ENCODE measurements around the gene NUAK2.

NUAK2 gene

DNA sequence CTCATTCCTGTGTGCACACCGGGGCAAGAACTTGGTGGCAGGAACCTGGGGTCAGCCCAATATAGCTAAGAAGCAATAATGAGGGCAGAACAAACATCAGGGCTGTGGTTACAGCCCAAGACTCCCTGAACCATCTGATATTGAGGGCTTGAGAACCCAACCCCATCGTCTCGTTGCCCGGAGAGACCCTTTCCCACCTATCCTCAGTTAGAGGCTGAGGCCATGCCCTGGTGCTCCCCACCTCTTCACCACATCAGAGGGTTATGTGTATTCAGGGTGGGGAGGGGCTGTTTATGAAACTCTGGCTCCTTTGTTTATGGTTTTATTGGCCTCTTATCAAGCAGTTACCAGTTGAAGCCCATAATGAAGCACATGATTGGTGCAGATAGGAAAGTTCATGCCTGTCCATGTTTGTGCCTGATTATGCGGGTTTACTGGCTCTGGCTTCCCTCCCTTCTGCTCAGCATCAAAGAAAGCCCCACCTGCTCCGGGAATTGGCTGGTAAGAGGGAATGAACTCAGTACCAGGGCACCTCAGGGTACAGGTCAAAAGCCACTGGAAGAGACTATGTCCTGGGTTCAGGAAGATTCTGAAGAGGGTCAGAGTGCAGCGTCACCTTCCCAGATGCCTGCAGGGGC, 14.5 kb downstream of the NUAK2 start:
- H3K27me3 ChIP-seq (ENCODE audit: control insufficient read depth in 1 of 2, insufficient read depth in 1 of 2, low read length in 2 of 2), result no peaks in the 10 kb centered on the region
- H2BK120ac ChIP-seq (ENCODE audit: low read depth, low read length), result no peak overlapping the region
- 93% methylated on average over 7 of the region's 7 CpGs for WGBS
- H3K79me1 ChIP-seq (replicated peaks; ENCODE audit: low read length, poor library complexity, severe bottlenecking), result peaks cover 37% of the 10 kb centered on the region
- peaks cover 69 to 88% of the 10 kb centered on the region in 2 experiments for H3K36me3 ChIP-seq (ENCODE audit: control insufficient read depth in 1 of 2, insufficient read depth in 2 of 2, low read depth in 1 of 2, low read length in 2 of 2)
- H3K4ac ChIP-seq (ENCODE audit: low read depth in 1 of 2, low read length in 2 of 2), result no peak overlapping the region
- peak overlapping the region; percentile 4 for H4K91ac ChIP-seq (ENCODE audit: low read length)
- DNase-seq, result no peak
- H3K14ac ChIP-seq (ENCODE audit: low read length in 2 of 2), result no peak overlapping the region
- no peak overlapping the region for H2AFZ ChIP-seq (ENCODE audit: low read depth, low read length)
- H3K23ac ChIP-seq (ENCODE audit: low read length in 2 of 2), result no peak overlapping the region
- peaks cover 27% of the 10 kb centered on the region for H3K4me1 ChIP-seq (ENCODE audit: control insufficient read depth, insufficient read depth, low read depth, low read length)
- no peak overlapping the region for H3K27ac ChIP-seq (ENCODE audit: low read length, poor library complexity, severe bottlenecking)
- no peak overlapping the region for H3K4me3 ChIP-seq (ENCODE audit: insufficient read depth in 1 of 2, low read depth in 1 of 2, low read length in 2 of 2)
- H3K18ac ChIP-seq (ENCODE audit: low read depth in 1 of 2, low read length in 2 of 2), result no peak overlapping the region
- H2BK5ac ChIP-seq (ENCODE audit: low read depth, low read length, poor library complexity, severe bottlenecking), result no peak overlapping the region
- H3K9me3 ChIP-seq (ENCODE audit: control insufficient read depth, low read length), result no peaks in the 10 kb centered on the region
- H3K9ac ChIP-seq (ENCODE audit: low read length), result no peak overlapping the region
- no peak overlapping the region for H2BK12ac ChIP-seq (ENCODE audit: low read length in 2 of 2)
- H2AK5ac ChIP-seq (ENCODE audit: low read length, severe bottlenecking), result peak overlapping the region; percentile 14
- no peak overlapping the region for H2BK15ac ChIP-seq (ENCODE audit: low read depth, poor library complexity, severe bottlenecking)
- no peak overlapping the region for H4K8ac ChIP-seq (ENCODE audit: low read length)
- no peak overlapping the region for H3K4me2 ChIP-seq (ENCODE audit: low read length, poor library complexity, severe bottlenecking)

DNA sequence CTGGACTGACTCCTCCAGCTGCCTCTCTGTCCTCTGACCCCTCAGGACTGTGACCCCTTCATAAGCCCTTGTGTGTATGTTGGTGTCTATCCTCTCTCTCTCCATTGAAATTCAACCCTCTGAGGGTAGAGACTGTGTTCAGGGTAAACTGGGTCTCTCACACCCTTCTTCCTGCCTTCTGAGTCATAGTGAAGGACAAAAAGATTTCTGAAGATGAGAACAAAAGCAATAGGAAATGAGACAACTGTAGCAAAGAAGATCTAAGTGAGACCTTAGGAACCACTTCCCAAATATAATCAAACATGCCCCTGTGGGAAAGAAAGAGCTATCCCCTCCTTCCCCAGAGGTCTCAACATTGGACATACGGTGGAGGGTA, 16.9 kb downstream of the NUAK2 start:
- no peak overlapping the region for H2BK5ac ChIP-seq (ENCODE audit: low read depth, low read length, poor library complexity, severe bottlenecking)
- H3K14ac ChIP-seq (ENCODE audit: low read length in 2 of 2), result no peak overlapping the region
- peaks cover 28% of the 10 kb centered on the region for H3K79me1 ChIP-seq (replicated peaks; ENCODE audit: low read length, poor library complexity, severe bottlenecking)
- H3K36me3 ChIP-seq (ENCODE audit: control insufficient read depth in 1 of 2, insufficient read depth in 2 of 2, low read depth in 1 of 2, low read length in 2 of 2), result peaks cover 55 to 67% of the 10 kb centered on the region in 2 experiments
- peak overlapping the region; percentile 18 for H3K27ac ChIP-seq (ENCODE audit: low read length, poor library complexity, severe bottlenecking)
- DNase-seq, result no peak
- H2BK120ac ChIP-seq (ENCODE audit: low read depth, low read length), result no peak overlapping the region
- H2AK5ac ChIP-seq (ENCODE audit: low read length, severe bottlenecking), result peak overlapping the region; percentile 34
- peaks cover 35% of the 10 kb centered on the region for H3K4me1 ChIP-seq (ENCODE audit: control insufficient read depth, insufficient read depth, low read depth, low read length)
- H3K27me3 ChIP-seq (ENCODE audit: control insufficient read depth in 1 of 2, insufficient read depth in 1 of 2, low read length in 2 of 2), result no peaks in the 10 kb centered on the region
- no peak overlapping the region for H3K23ac ChIP-seq (ENCODE audit: low read length in 2 of 2)
- H3K4me2 ChIP-seq (ENCODE audit: low read length, poor library complexity, severe bottlenecking), result no peak overlapping the region
- no peak overlapping the region for H3K4ac ChIP-seq (ENCODE audit: low read depth in 1 of 2, low read length in 2 of 2)
- 88% methylated on average over 1 of the region's 1 CpG for WGBS
- no peak overlapping the region for H2BK15ac ChIP-seq (ENCODE audit: low read depth, poor library complexity, severe bottlenecking)
- no peak overlapping the region for H4K91ac ChIP-seq (ENCODE audit: low read length)
- H3K18ac ChIP-seq (ENCODE audit: low read depth in 1 of 2, low read length in 2 of 2), result peak overlapping the region in 1 of 2 experiments; percentile 23
- no peak overlapping the region for H4K8ac ChIP-seq (ENCODE audit: low read length)
- H3K4me3 ChIP-seq (ENCODE audit: insufficient read depth in 1 of 2, low read depth in 1 of 2, low read length in 2 of 2), result no peak overlapping the region
- no peak overlapping the region for H3K9ac ChIP-seq (ENCODE audit: low read length)
- H2BK12ac ChIP-seq (ENCODE audit: low read length in 2 of 2), result no peak overlapping the region
- no peaks in the 10 kb centered on the region for H3K9me3 ChIP-seq (ENCODE audit: control insufficient read depth, low read length)
- H2AFZ ChIP-seq (ENCODE audit: low read depth, low read length), result no peak overlapping the region

DNA sequence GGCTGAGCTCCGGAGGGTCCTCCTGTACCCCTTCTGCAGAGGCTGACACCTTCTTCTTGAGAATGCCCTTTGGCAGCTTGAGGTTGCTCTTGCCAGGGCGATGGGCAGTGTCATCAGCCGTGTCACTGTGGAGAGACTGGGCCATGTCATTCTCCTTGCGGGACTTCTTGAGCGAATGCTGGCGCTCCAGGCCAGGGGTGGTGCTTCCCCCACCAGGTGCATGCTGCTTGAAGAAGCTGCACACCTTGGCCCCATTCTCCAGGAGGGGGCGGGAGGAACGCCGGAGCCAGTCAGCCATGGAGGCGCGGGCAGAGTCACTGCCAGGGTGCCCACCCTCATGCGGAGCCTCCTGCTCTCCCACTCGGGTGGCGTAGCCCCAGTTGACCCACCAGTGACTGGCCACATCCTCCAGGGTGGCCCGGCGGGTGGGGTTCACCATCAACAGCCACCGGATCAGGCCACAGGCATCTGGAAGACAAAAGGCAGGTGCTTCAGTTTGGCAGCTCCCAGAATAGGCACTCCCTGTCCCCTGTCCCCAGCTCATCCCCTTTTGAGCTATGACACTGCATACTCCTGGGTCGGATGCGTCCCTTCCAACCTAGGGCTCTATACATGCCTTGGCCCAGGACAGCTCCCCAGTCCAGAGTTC, 17.4 kb downstream of the NUAK2 start:
- Histone ChIP-seq H2BK5ac (ENCODE audit: low read depth, low read length, poor library complexity, severe bottlenecking) (no peak overlapping the region), H2AFZ (ENCODE audit: low read depth, low read length) (no peak overlapping the region), H4K8ac (ENCODE audit: low read length) (no peak overlapping the region), H3K27ac (ENCODE audit: low read length, poor library complexity, severe bottlenecking) (peak overlapping the region; percentile 18), H3K4me2 (ENCODE audit: low read length, poor library complexity, severe bottlenecking) (no peak overlapping the region), H4K91ac (ENCODE audit: low read length) (no peak overlapping the region), H3K18ac (ENCODE audit: low read depth in 1 of 2, low read length in 2 of 2) (no peak overlapping the region), H2BK15ac (ENCODE audit: low read depth, poor library complexity, severe bottlenecking) (no peak overlapping the region), H3K14ac (ENCODE audit: low read length in 2 of 2) (no peak overlapping the region), H3K9me3 (ENCODE audit: control insufficient read depth, low read length) (no peaks in the 10 kb centered on the region), H3K79me1 (replicated peaks; ENCODE audit: low read length, poor library complexity, severe bottlenecking) (peaks cover 28% of the 10 kb centered on the region), H2BK120ac (ENCODE audit: low read depth, low read length) (no peak overlapping the region), H3K36me3 (ENCODE audit: control insufficient read depth in 1 of 2, insufficient read depth in 2 of 2, low read depth in 1 of 2, low read length in 2 of 2) (peaks cover 55 to 62% of the 10 kb centered on the region in 2 experiments), H3K23ac (ENCODE audit: low read length in 2 of 2) (no peak overlapping the region), H3K27me3 (ENCODE audit: control insufficient read depth in 1 of 2, insufficient read depth in 1 of 2, low read length in 2 of 2) (no peaks in the 10 kb centered on the region), H2BK12ac (ENCODE audit: low read length in 2 of 2) (no peak overlapping the region), H3K4me3 (ENCODE audit: insufficient read depth in 1 of 2, low read depth in 1 of 2, low read length in 2 of 2) (no peak overlapping the region), H2AK5ac (ENCODE audit: low read length, severe bottlenecking) (no peak overlapping the region), H3K4me1 (ENCODE audit: control insufficient read depth, insufficient read depth, low read depth, low read length) (peaks cover 35% of the 10 kb centered on the region), H3K9ac (ENCODE audit: low read length) (no peak overlapping the region), H3K4ac (ENCODE audit: low read depth in 1 of 2, low read length in 2 of 2) (no peak overlapping the region)
- no peak for DNase-seq
- WGBS, result 98% methylated on average over 19 of the region's 19 CpGs

DNA sequence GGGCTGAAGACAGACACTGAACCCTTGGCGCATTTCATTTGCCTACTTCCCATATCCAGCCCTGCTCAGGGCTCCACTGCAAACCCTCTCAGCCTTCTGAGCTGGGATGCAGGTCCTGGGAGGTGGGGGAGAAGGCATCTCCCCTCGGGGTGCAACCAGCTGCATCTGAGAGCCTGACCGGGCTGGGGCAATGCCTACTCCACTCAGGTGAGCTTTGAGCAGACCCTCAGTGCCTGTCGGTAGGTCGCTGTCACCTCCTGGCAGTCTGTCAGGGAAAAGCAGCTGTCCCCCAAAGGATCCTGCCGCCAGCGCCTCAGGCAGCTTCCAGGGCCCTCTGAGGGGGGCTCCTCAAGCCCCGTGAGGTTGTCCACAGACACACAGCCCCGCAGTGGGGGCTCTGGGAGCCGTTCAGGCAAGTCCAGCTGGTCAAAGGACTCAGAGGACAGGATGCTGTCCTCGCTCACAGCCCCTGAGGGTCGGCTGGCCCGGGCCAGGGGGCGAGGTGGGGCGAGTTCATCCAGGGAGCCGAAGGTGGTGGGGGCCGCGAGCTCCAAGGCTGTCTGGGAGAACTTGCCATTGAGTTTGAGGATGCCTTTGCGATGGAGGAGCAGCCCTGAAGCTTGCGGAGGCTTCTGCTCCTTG, 18.2 kb downstream of the NUAK2 start:
- no peak overlapping the region for H3K4me2 ChIP-seq (ENCODE audit: low read length, poor library complexity, severe bottlenecking)
- H3K4me1 ChIP-seq (ENCODE audit: control insufficient read depth, insufficient read depth, low read depth, low read length), result peaks cover 37% of the 10 kb centered on the region
- H2BK120ac ChIP-seq (ENCODE audit: low read depth, low read length), result no peak overlapping the region
- H3K4ac ChIP-seq (ENCODE audit: low read depth in 1 of 2, low read length in 2 of 2), result no peak overlapping the region
- no peak overlapping the region for H2AFZ ChIP-seq (ENCODE audit: low read depth, low read length)
- no peak overlapping the region for H3K23ac ChIP-seq (ENCODE audit: low read length in 2 of 2)
- H2BK5ac ChIP-seq (ENCODE audit: low read depth, low read length, poor library complexity, severe bottlenecking), result no peak overlapping the region
- H3K14ac ChIP-seq (ENCODE audit: low read length in 2 of 2), result no peak overlapping the region
- no peak for DNase-seq
- WGBS, result 94% methylated on average over 19 of the region's 20 CpGs
- no peak overlapping the region for H2BK12ac ChIP-seq (ENCODE audit: low read length in 2 of 2)
- H2BK15ac ChIP-seq (ENCODE audit: low read depth, poor library complexity, severe bottlenecking), result no peak overlapping the region
- H3K27me3 ChIP-seq (ENCODE audit: control insufficient read depth in 1 of 2, insufficient read depth in 1 of 2, low read length in 2 of 2), result no peaks in the 10 kb centered on the region
- peak overlapping the region; percentile 79 for H2AK5ac ChIP-seq (ENCODE audit: low read length, severe bottlenecking)
- H3K9ac ChIP-seq (ENCODE audit: low read length), result no peak overlapping the region
- H3K9me3 ChIP-seq (ENCODE audit: control insufficient read depth, low read length), result no peaks in the 10 kb centered on the region
- peaks cover 52 to 54% of the 10 kb centered on the region in 2 experiments for H3K36me3 ChIP-seq (ENCODE audit: control insufficient read depth in 1 of 2, insufficient read depth in 2 of 2, low read depth in 1 of 2, low read length in 2 of 2)
- no peak overlapping the region for H3K4me3 ChIP-seq (ENCODE audit: insufficient read depth in 1 of 2, low read depth in 1 of 2, low read length in 2 of 2)
- peak overlapping the region; percentile 62 for H3K27ac ChIP-seq (ENCODE audit: low read length, poor library complexity, severe bottlenecking)
- H4K8ac ChIP-seq (ENCODE audit: low read length), result no peak overlapping the region
- H3K79me1 ChIP-seq (replicated peaks; ENCODE audit: low read length, poor library complexity, severe bottlenecking), result peaks cover 22% of the 10 kb centered on the region
- no peak overlapping the region for H4K91ac ChIP-seq (ENCODE audit: low read length)
- no peak overlapping the region for H3K18ac ChIP-seq (ENCODE audit: low read depth in 1 of 2, low read length in 2 of 2)
